Kidney epithelial cell (primary cell): ENCODE results near the gene DHH. TPM values are rescaled to one million over a fixed set of nuclear protein-coding genes. Genes with fewer than 3 reads are reported as not detected.
A peak's percentile ranks its signal among the peaks of the same experiment; 100 is the strongest.

Experiments
- DNase-seq: peaks from one replicate; pipeline ENCODE4 v3.0.0-alpha.2; 2010; ENCODE audit warnings: low read depth
- H3K27me3 ChIP-seq: 2 replicates; pipeline ENCODE4 v1.6.0; 2011; ENCODE audit warnings: low read length; ENCODE audit not compliant: control insufficient read depth, insufficient read depth
- H3K36me3 ChIP-seq: 2 replicates; pipeline ENCODE4 v1.5.1; 2011; ENCODE audit warnings: low read length; ENCODE audit not compliant: control insufficient read depth, insufficient read depth
- H3K4me3 ChIP-seq: 2 replicates; pipeline ENCODE4 v1.5.1; 2011; ENCODE audit warnings: low read depth, mild to moderate bottlenecking, control low read depth, low read length
- total RNA-seq: library from RNA; depleted of rRNA; stranded (reverse); fragments of >200 nt; gene quantifications from 2 replicates; pipeline ENCODE4 v1.2.3, GENCODE V29; 2015
- TF ChIP-seq, protein P1 (sequence below): IDR thresholded peaks from 2 replicates; pipeline ENCODE4 v1.5.1; 2011; ENCODE audit warnings: mild to moderate bottlenecking, moderate library complexity, low read length, control low read depth, inconsistent platforms; ENCODE audit not compliant: insufficient read depth, poor library complexity, severe bottlenecking

The DHH gene
- total RNA-seq, 1 donor from 2014 or later = 0.04 TPM

DNA sequence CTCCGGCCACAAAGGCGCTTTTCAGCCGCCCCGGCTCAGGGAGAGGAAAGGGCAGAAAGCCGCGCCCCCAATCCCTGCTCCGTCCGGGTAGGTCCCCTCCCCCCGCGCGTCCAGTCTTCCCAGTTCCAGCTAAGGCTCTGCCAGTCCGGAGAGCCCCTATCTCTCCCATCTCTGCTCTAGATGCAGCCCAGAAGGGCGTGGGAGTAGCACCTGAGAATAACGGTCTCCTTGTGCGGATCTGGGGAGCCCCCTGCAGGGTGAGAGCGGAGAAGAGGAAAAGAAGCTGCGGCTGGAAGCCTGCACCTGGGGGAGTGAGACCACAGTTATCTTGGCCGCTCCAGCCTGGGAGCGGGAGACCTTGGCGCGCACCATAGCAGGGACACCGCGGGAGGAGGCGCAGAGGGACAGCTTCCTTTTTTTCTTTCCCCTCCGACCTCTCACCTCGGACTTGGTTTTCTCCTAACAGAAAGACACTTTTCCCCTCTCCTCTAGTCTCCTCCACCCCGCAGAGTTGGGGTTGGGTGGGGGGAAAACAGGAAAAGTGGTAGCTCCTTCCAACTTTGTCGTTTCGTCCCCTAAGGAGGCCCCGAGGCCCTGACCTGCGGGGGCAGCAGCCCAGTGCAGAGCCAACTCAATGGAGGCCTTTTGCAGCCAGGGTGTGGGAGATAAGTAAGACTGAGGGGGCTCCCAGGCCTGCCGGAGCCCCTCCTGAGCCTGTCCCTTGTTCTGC, 2.4 kb downstream of the DHH start:
- peaks cover 47% of the 10 kb centered on the region for H3K27me3 ChIP-seq
- DNase-seq = no peak

DNA sequence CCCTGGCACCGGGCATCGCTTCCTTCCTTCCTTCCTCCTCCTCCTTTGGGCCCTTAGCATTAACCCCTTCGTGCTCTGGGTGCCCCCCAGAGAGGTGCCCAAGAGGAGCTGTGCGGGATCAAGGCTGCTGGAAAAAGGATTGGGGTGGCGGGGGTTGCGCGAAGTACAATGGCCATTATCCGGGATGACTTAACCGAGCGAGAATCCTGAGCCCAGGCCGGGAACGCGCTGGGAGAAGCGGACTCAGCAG, 2.8 kb downstream of the DHH start:
- Histone ChIP-seq H3K4me3 (peak overlapping the region; percentile 17), H3K27me3 (peaks cover 47% of the 10 kb centered on the region), H3K36me3 (no peaks in the 10 kb centered on the region)
- TF ChIP-seq, protein P1, sequence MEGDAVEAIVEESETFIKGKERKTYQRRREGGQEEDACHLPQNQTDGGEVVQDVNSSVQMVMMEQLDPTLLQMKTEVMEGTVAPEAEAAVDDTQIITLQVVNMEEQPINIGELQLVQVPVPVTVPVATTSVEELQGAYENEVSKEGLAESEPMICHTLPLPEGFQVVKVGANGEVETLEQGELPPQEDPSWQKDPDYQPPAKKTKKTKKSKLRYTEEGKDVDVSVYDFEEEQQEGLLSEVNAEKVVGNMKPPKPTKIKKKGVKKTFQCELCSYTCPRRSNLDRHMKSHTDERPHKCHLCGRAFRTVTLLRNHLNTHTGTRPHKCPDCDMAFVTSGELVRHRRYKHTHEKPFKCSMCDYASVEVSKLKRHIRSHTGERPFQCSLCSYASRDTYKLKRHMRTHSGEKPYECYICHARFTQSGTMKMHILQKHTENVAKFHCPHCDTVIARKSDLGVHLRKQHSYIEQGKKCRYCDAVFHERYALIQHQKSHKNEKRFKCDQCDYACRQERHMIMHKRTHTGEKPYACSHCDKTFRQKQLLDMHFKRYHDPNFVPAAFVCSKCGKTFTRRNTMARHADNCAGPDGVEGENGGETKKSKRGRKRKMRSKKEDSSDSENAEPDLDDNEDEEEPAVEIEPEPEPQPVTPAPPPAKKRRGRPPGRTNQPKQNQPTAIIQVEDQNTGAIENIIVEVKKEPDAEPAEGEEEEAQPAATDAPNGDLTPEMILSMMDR = no peak
- DNase-seq = no peak

More for the DNA sequence above, 2.4 kb downstream of the DHH start:
- TF ChIP-seq, protein P1 = peak; percentile 78
- Histone ChIP-seq H3K4me3 (peak overlapping the region; percentile 17), H3K36me3 (no peaks in the 10 kb centered on the region)

DNA sequence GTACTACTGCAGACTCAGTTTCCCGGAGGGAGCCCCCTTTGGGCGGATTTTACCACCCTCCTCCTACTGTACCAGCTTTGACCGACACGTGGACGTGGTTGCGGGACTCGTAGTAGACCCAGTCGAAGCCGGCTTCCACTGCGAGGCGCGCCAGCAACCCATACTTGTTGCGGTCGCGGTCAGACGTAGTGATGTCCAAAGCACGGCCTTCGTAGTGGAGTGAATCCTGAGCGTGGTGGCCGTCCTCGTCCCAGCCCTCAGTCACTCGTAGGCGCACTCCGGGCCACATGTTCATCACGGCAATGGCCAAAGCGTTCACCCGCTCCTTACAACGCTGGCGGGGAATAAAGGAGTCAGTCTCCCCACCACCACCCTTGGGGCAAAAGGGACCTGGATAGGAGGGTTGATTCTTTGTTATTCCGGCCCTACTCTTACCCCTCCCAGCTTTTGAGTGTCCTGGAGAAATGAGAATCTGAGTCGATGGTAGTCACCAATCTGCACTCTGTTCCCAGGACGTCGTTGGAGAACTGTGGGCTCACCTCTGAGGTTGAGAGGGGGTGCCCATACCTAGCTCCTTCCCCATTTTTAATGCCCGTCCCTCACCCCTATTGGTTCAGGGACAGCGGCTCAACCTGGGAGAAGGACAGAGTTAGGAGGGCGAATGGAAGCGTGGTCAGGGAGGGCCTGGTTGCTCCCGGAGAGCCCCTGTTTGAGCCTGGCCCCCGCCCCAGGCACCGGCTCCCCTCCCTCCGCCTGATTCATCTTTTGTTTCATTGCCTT, 3.4 kb downstream of the DHH start:
- TF ChIP-seq, protein P1 = no peak
- Histone ChIP-seq H3K27me3 (peaks cover 47% of the 10 kb centered on the region), H3K36me3 (no peaks in the 10 kb centered on the region), H3K4me3 (no peak overlapping the region)
- no peak for DNase-seq

DNA sequence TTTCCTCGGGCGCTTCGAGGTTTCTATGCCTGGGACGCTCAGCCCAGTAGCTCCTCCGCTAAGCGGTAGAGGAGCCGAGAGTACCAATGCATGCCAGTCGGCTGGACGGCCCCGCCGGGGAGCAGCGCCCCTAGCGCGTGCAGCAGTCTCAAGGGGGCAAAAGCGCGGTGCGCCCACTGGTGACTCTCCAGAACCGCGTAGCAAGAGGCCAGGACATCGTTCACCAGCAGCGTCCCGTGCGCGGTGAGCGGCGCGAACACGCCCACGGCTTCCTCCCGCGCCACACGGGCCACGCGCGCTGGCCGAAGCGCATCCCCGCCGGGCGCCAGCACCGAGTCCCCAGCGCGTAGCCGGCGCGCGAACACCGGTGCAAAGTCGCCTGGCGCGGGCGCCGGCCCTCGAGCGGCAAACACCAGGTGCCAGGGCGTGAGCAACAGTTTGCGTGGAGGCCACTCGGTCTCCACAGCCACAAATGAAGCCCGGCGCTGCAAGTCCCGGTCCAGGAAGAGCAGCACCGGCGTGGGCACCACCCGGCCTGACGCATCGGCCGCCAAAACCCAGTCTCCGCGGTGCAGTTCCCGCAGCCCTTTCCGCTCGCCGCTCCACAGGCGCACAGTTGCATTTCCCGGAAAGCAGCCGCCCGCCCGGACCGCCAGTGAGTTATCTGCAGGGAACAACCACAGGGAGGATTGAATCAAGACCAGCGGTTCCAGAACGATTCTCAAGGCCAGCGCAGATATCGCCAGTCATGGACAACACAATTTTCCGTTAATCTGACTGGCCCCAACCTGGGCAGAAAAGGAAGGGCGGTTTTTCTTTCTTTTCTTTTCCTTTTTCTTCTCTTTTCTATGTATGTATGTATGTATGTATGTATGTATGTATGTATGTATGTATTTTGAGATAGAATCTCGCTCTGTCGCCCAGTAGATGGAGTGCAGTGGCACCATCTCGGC, 4.5 kb downstream of the DHH start:
- Histone ChIP-seq H3K4me3 (peak overlapping the region; percentile 21), H3K27me3 (peaks cover 47% of the 10 kb centered on the region), H3K36me3 (no peaks in the 10 kb centered on the region)
- TF ChIP-seq, protein P1 = peak; percentile 51
- no peak for DNase-seq

DNA sequence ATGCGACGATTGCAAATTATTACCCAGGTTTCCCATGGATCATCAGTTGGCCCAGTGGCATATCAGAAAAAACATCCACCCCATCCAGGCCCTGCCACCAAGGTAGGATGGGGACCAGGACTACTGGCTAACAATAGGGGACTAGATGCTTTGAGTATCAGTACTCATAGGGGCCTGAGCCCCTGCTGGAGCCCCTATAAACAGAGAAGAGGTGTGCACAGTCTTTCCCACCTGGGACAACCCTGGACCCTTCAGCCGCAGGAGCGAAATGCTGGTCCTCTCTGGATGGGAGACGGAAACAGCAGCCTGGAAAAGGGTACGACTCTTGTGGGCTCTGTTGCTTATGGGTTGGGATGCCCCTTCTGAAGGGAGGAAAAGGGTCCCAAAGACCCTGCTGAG, 5.7 kb downstream of the DHH start:
- H3K27me3 ChIP-seq = peaks cover 37% of the 10 kb centered on the region
- TF ChIP-seq, protein P1 = no peak
- H3K36me3 ChIP-seq = no peaks in the 10 kb centered on the region
- H3K4me3 ChIP-seq = no peak overlapping the region
- no peak for DNase-seq
